Measurements from ENCODE around the gene PKN2.

Gene PKN2

GRCh38 chr1:88685259-88685620 is 1.2 kb downstream of the PKN2 start:
- in situ Hi-C loops (cut with HindIII; ENCODE audit: low sequenced_read_pairs) = no loop called here
- DNase-seq (ENCODE audit: low read depth) = no peak
- H3K4me3 ChIP-seq (ENCODE audit: low read depth, low read length) = peak overlapping the region; percentile 89
- TF ChIP-seq CTCF (IDR thresholded peaks at IDR 0.05; ENCODE audit: low read depth, low read length, missing control alignments) = no peak

- in situ Hi-C loops (cut with HindIII; ENCODE audit: low sequenced_read_pairs) = no loop called here
- no peak for DNase-seq (ENCODE audit: low read depth)
- H3K4me3 ChIP-seq (ENCODE audit: low read depth, low read length) = no peak overlapping the region
- no peak for TF ChIP-seq CTCF (IDR thresholded peaks at IDR 0.05; ENCODE audit: low read depth, low read length, missing control alignments)
Measured at GRCh38 chr1:88691540-88691939, 7.5 kb downstream of the PKN2 start.

- DNase-seq (ENCODE audit: low read depth) = no peak
- in situ Hi-C loops (cut with HindIII; ENCODE audit: low sequenced_read_pairs) = loop anchor here (5.0 kb wide), 1 partner anchor 37 kb away; no protein-coding TSS in a partner anchor
- TF ChIP-seq CTCF (IDR thresholded peaks at IDR 0.05; ENCODE audit: low read depth, low read length, missing control alignments) = no peak
- H3K4me3 ChIP-seq (ENCODE audit: low read depth, low read length) = no peak overlapping the region
Measured at GRCh38 chr1:88695781-88696180, 11.7 kb downstream of the PKN2 start.

GRCh38 chr1:88697503-88697902 is 13.4 kb downstream of the PKN2 start:
- in situ Hi-C loops (cut with HindIII; ENCODE audit: low sequenced_read_pairs) = loop anchor here (5.0 kb wide), 1 partner anchor 35 kb away; no protein-coding TSS in a partner anchor
- DNase-seq (ENCODE audit: low read depth) = no peak
- no peak overlapping the region for H3K4me3 ChIP-seq (ENCODE audit: low read depth, low read length)
- TF ChIP-seq CTCF (IDR thresholded peaks at IDR 0.05; ENCODE audit: low read depth, low read length, missing control alignments) = no peak

GRCh38 chr1:88698140-88698539 is 14.1 kb downstream of the PKN2 start:
- TF ChIP-seq CTCF (IDR thresholded peaks at IDR 0.05; ENCODE audit: low read depth, low read length, missing control alignments) = no peak
- in situ Hi-C loops (cut with HindIII; ENCODE audit: low sequenced_read_pairs) = loop anchor here (5.0 kb wide), 1 partner anchor 34 kb away; no protein-coding TSS in a partner anchor
- no peak for DNase-seq (ENCODE audit: low read depth)
- H3K4me3 ChIP-seq (ENCODE audit: low read depth, low read length) = no peak overlapping the region

- in situ Hi-C loops (cut with HindIII; ENCODE audit: low sequenced_read_pairs) = loop anchor here (5.0 kb wide), 1 partner anchor 34 kb away; no protein-coding TSS in a partner anchor
Measured at GRCh38 chr1:88698764-88699163, 14.7 kb downstream of the PKN2 start.

More at GRCh38 chr1:88698764-88699163, 14.7 kb downstream of the PKN2 start:
- no peak overlapping the region for H3K4me3 ChIP-seq (ENCODE audit: low read depth, low read length)
- no peak for TF ChIP-seq CTCF (IDR thresholded peaks at IDR 0.05; ENCODE audit: low read depth, low read length, missing control alignments)
- no peak for DNase-seq (ENCODE audit: low read depth)
